ENCODE data around the gene MGAT1.
"Not testable (repeated sequence)": the region's sequence is repeated elsewhere in the genome, so short reads cannot be mapped to it uniquely, and the experiment has no call there.

- TF ChIP-seq RAD21 (IDR thresholded peaks at IDR 0.05 in 1 of 2, conservative IDR thresholded peaks at IDR 0.05 in 1 of 2; ENCODE audit: low read depth in 2 of 2, low read length in 2 of 2); POLR2AphosphoS5 (IDR thresholded peaks at IDR 0.05; ENCODE audit: low read depth, low read length); CTCF (IDR thresholded peaks at IDR 0.05; ENCODE audit: control extremely low read depth in 1 of 3, insufficient read depth in 1 of 3, low read depth in 1 of 3, low read length in 3 of 3); EZH2 (IDR thresholded peaks at IDR 0.05; ENCODE audit: low read depth, low read length, severe bottlenecking); SUZ12 (IDR thresholded peaks at IDR 0.05; ENCODE audit: low read length); POLR2A (IDR thresholded peaks at IDR 0.05; ENCODE audit: control extremely low read depth in 1 of 2, low read depth in 2 of 2, low read length in 2 of 2); TEAD4 (IDR thresholded peaks at IDR 0.05; ENCODE audit: low read depth, low read length): not testable (repeated sequence)
- peak in 1 of 2 experiments; percentile 67; a peak in 1 of 3 replicates for TF ChIP-seq EP300 (IDR thresholded peaks at IDR 0.05; ENCODE audit: borderline replicate concordance in 1 of 2, low read depth in 2 of 2, low read length in 2 of 2)
These were observed 26.3 kb upstream of the MGAT1 start for GRCh38 chr5:180828756-180829531.
